HUES64 (cell line): ENCODE results near the gene RNF133. TPM values are rescaled to one million over a fixed set of nuclear protein-coding genes. Genes with fewer than 3 reads are reported as not detected.

ENCODE experiments used
- H3K27ac ChIP-seq: 2 replicates; pipeline ENCODE4 v1.7.0; 2013; ENCODE audit warnings: low read depth, low read length, inconsistent platforms
- H3K27me3 ChIP-seq: 2 replicates; pipeline ENCODE4 v1.6.1; 2013; ENCODE audit warnings: mild to moderate bottlenecking, low read length; ENCODE audit not compliant: insufficient read depth
- H3K36me3 ChIP-seq: 2 replicates; pipeline ENCODE4 v1.6.1; 2013; ENCODE audit warnings: mild to moderate bottlenecking, low read length; ENCODE audit not compliant: insufficient read depth
- H3K4me1 ChIP-seq: 2 replicates; pipeline ENCODE4 v1.6.1; 2013; ENCODE audit warnings: mild to moderate bottlenecking, low read length, moderate library complexity; ENCODE audit not compliant: insufficient read depth
- H3K4me3 ChIP-seq: 2 replicates; pipeline ENCODE4 v1.5.1; 2013; ENCODE audit warnings: mild to moderate bottlenecking, low read length, moderate library complexity
- H3K9ac ChIP-seq: 2 replicates; pipeline ENCODE4 v1.6.1; 2013; ENCODE audit warnings: mild to moderate bottlenecking, low read depth, low read length
- H3K9me3 ChIP-seq: 2 replicates; pipeline ENCODE4 v1.6.1; 2013; ENCODE audit warnings: low read depth, low read length; ENCODE audit not compliant: insufficient read depth
- WGBS: fragments of 150-250, 120-280 bp; methylation state at CpG from one replicate; pipeline ENCODE4 v1.1.7; 2013; ENCODE audit warnings: missing lambda C conversion rate; 5-methylcytosine and 5-hydroxymethylcytosine counted together
- polyA plus RNA-seq, 2 experiments: library from polyadenylated mRNA; stranded (reverse); fragments of 50-300 nt; gene quantifications; one replicate each; pipeline ENCODE4 v1.2.3, GENCODE V29; 2013

The RNF133 gene, protein sequence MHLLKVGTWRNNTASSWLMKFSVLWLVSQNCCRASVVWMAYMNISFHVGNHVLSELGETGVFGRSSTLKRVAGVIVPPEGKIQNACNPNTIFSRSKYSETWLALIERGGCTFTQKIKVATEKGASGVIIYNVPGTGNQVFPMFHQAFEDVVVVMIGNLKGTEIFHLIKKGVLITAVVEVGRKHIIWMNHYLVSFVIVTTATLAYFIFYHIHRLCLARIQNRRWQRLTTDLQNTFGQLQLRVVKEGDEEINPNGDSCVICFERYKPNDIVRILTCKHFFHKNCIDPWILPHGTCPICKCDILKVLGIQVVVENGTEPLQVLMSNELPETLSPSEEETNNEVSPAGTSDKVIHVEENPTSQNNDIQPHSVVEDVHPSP
- not detected for polyA plus RNA-seq (2013, experiment 1 of 2)
- not detected for polyA plus RNA-seq (2013, experiment 2 of 2)

DNA sequence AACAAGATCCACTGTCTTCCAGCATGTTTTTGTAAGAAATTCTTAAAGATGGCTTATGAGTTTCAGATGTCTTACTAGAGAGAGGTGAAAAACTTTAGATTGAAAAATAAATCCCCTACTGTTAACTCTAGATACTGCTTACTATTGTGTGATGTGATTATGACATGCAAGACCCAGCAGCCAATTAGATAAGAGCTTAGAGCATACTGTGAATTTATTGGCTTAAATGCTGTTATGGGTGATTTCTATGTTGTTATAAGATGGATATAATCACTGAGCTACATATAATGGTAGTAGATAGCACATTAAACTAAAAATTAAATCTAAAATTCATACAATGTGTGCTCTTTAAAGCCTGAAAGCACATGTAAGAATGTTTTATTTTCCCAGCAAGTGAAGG lies at the start of gene RNF133:
TSS of gene RNF133 (minus strand) at position 101 of the 400 bp plus-strand sequence. CDS start 199 bp downstream, outside the sequence.
- peaks cover 3% of the 10 kb centered on the region for H3K4me1 ChIP-seq
- no peaks in the 10 kb centered on the region for H3K9me3 ChIP-seq
- no peaks in the 10 kb centered on the region for H3K27me3 ChIP-seq
- H3K27ac ChIP-seq, result no peak within 1 kb of the TSS
- no peaks in the 10 kb centered on the region for H3K36me3 ChIP-seq
- H3K4me3 ChIP-seq, result no peak within 1 kb of the TSS
- no peak within 1 kb of the TSS for H3K9ac ChIP-seq

DNA sequence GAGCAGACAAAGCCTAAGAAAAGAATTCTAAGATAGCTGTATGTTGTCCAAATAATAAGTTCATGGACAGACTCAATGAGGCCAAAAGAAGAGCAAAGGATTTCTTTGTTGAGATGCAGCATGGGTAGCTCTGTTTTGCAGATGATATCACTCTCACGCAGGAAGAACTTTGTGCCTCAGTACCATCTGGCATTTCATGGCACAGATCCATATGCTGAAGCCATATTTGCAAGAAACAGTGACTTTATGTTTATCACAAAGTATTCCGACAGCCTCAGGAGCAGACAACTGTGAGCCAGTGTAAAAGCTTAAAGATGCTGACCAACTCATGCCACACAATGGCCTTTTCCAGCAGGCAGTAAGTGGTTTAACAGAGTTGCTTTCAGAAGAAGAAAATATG lies 49.3 kb upstream of the RNF133 start:
- 95% methylated on average over 2 of the region's 2 CpGs for WGBS
- Histone ChIP-seq H3K9ac (no peak overlapping the region), H3K9me3 (no peaks in the 10 kb centered on the region), H3K4me3 (no peak overlapping the region), H3K4me1 (peaks cover 69% of the 10 kb centered on the region), H3K36me3 (no peaks in the 10 kb centered on the region), H3K27ac (no peak overlapping the region), H3K27me3 (no peaks in the 10 kb centered on the region)

DNA sequence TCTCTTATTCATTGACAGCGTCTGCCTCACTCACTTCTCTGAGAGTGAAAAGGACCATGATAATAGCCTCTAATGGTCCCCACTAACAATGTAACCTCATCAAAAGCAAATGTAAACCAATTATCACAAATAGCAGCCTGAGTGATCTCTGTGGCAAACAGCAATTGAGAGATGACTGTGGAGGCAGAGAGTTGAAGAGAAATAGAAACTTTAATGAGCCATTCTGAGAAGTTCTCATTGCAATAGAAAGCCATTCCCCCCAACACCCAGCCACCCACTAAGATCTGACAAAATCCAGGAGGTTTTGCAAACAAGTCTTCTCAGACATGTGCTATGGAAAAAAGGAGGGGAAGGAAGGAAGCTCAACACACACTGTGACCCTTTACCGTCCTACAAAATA lies 48.0 kb upstream of the RNF133 start:
- no peaks in the 10 kb centered on the region for H3K27me3 ChIP-seq
- no peak overlapping the region for H3K4me3 ChIP-seq
- no peaks in the 10 kb centered on the region for H3K9me3 ChIP-seq
- H3K4me1 ChIP-seq, result peaks cover 78% of the 10 kb centered on the region
- H3K27ac ChIP-seq, result no peak overlapping the region
- no peak overlapping the region for H3K9ac ChIP-seq
- 55% methylated on average over 2 of the region's 2 CpGs for WGBS
- H3K36me3 ChIP-seq, result no peaks in the 10 kb centered on the region

DNA sequence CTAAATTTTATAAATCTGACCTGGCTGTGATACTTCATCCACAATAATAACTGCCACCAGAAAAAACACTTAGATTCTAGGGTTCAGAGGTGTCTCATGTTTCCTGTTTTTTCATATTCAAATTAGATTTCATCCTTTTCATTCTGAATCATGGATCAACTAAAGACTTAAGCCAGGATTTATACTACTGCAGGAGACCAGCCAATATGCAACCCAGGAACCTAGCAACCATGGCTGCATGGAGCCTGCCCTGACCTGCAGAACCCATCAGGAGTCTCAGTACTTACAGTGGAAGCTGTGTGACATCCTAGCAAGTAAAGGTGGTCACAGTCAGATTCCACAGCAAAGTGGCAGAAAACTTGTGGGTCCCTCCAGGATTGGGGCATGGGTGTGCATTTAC lies 44.3 kb upstream of the RNF133 start:
- H3K9me3 ChIP-seq, result no peaks in the 10 kb centered on the region
- no peaks in the 10 kb centered on the region for H3K27me3 ChIP-seq
- no peaks in the 10 kb centered on the region for H3K36me3 ChIP-seq

DNA sequence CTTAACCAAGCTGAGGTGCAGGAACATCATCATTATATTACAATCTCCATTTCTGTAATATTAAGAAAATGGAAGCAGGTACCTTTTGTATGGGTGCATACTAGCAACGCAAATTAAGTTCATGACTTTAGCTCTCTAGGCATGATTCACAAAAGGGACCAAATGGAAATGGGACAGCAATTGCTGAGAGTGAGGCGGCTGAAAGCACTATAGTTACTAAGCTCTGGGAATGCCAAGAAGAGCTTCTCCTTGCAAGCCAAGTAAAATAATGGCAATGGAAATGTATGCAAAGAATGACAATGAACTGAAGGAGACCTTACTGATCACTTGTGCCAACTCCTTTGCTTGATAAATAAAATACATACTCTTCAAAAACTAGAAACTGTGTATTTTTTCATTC lies 40.0 kb upstream of the RNF133 start:
- Histone ChIP-seq H3K27me3 (no peaks in the 10 kb centered on the region), H3K9me3 (no peaks in the 10 kb centered on the region), H3K36me3 (no peaks in the 10 kb centered on the region), H3K27ac (peak overlapping the region; percentile 53), H3K4me1 (peaks cover 69% of the 10 kb centered on the region), H3K4me3 (no peak overlapping the region), H3K9ac (no peak overlapping the region)
- WGBS, result 60% methylated on average over 2 of the region's 2 CpGs

More for the DNA sequence above, 44.3 kb upstream of the RNF133 start:
- Histone ChIP-seq H3K4me3 (no peak overlapping the region), H3K27ac (no peak overlapping the region), H3K4me1 (peaks cover 66% of the 10 kb centered on the region), H3K9ac (no peak overlapping the region)

DNA sequence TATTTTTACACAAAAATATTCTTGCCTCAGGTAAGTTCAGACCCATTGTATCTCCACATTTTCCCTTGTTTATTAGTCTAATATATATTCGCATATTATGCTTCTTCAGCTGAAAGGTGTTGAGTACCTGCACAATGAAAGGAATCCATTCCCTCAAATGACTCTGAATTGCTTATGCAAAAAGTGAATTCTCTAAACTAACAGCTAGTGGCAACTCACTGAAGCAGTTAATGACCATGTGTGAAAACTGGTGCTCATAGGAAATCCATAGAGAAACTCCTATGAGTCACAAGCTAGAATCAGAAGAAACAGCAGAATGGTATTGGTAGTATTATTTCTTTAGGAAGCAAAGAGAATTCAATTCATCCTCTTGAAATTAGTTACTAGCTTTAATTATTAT lies 37.3 kb upstream of the RNF133 start:
- peak overlapping the region; percentile 9; the same call in 1 of the 2 replicates for H3K4me3 ChIP-seq
- H3K27me3 ChIP-seq, result no peaks in the 10 kb centered on the region
- H3K4me1 ChIP-seq, result peaks cover 56% of the 10 kb centered on the region
- 75% methylated on average over 1 of the region's 1 CpG for WGBS
- H3K36me3 ChIP-seq, result no peaks in the 10 kb centered on the region
- peak overlapping the region; percentile 74 for H3K27ac ChIP-seq
- H3K9ac ChIP-seq, result no peak overlapping the region
- no peaks in the 10 kb centered on the region for H3K9me3 ChIP-seq

DNA sequence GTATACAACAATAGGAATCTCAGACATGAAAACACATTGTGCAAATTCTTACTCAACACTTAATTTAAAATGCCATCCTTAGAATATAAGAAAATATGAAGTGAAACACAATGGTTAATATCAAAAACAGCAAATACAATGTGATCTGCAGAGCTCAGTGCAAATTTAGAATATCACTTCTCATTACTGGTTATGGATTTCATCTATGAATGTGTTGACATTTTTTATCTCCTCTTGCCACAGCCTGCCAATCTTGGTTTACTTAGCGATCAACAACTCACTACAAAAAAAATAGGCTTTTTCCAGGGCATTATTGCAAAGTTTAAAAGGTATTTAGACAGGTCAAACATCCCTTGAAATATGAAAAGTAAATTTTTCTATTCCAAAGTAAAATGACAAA lies 28.8 kb upstream of the RNF133 start:
- no peaks in the 10 kb centered on the region for H3K27me3 ChIP-seq
- no peak overlapping the region for H3K4me3 ChIP-seq
- H3K9ac ChIP-seq, result no peak overlapping the region
- no peaks in the 10 kb centered on the region for H3K9me3 ChIP-seq
- WGBS, result 60% methylated on average over 1 of the region's 1 CpG
- peaks cover 7% of the 10 kb centered on the region; the same call in 1 of the 2 replicates for H3K4me1 ChIP-seq
- H3K27ac ChIP-seq, result no peak overlapping the region
- H3K36me3 ChIP-seq, result no peaks in the 10 kb centered on the region

DNA sequence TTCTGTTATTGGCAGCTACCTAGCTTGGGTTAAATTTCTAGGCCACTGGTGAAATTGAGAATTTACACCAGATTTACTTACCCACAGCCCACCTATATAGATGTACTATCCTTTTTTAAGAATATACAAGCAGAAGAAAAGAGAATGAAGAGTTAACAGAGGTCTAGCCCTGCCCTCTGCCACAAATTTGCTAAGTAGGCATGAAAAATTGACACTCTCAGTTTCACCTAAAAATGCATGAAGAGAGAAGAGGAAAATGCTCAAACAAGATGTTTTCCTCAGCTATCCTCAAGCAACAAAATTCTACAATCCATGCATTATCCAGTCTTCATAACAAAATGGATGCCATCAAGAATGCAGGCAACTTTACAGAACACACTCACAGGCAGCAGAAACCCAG lies 28.4 kb upstream of the RNF133 start:
- no peak overlapping the region for H3K27ac ChIP-seq
- no peaks in the 10 kb centered on the region for H3K36me3 ChIP-seq
- no peak overlapping the region for H3K4me3 ChIP-seq
- no peaks in the 10 kb centered on the region for H3K9me3 ChIP-seq
- H3K4me1 ChIP-seq, result peaks cover 7% of the 10 kb centered on the region; the same call in 1 of the 2 replicates
- H3K9ac ChIP-seq, result no peak overlapping the region
- H3K27me3 ChIP-seq, result no peaks in the 10 kb centered on the region

DNA sequence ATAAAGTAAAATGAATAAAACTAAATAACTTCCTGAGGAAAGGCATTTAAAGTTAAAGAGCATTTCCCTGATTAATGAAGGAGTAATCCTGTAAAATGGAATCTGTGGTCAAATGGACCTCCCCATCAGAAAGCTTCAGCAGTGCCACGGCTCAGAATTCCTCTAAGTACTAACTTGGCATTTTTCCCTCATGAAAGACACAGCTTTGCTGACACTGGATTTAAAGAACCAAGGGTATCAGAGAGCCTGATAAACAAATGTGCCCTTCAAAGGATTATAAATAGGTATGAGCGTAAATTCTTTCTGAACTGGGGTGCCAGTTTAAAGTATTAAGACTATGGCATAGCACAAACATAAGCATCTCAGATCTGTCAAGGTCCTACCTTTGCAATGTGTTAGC lies 28.0 kb upstream of the RNF133 start:
- H3K9ac ChIP-seq, result no peak overlapping the region
- H3K27me3 ChIP-seq, result no peaks in the 10 kb centered on the region
- no peak overlapping the region for H3K4me3 ChIP-seq
- no peaks in the 10 kb centered on the region for H3K9me3 ChIP-seq
- no peak overlapping the region for H3K27ac ChIP-seq
- WGBS, result 93% methylated on average over 2 of the region's 2 CpGs
- no peaks in the 10 kb centered on the region for H3K36me3 ChIP-seq
- peaks cover 7% of the 10 kb centered on the region; the same call in 1 of the 2 replicates for H3K4me1 ChIP-seq

DNA sequence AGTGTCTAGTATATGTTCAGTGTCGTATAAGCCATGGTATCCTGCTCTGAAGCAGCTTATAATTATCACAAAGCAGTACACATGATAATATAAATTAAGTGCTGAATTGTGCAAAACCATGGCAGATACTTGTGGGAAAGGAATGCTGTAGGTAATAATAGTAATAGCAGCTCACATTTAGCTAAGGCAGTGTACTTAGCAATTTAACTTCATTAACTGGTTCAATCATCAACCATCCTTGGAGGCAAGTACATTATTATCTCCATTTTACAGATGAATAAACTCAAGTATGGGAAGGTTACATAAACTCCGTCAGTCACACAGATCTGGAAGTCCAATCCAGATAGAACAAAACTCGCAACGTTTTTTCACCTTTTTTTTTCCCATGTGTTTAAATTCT lies 25.4 kb upstream of the RNF133 start:
- 94% methylated on average over 3 of the region's 4 CpGs for WGBS
- Histone ChIP-seq H3K9ac (no peak overlapping the region), H3K4me3 (no peak overlapping the region)

DNA sequence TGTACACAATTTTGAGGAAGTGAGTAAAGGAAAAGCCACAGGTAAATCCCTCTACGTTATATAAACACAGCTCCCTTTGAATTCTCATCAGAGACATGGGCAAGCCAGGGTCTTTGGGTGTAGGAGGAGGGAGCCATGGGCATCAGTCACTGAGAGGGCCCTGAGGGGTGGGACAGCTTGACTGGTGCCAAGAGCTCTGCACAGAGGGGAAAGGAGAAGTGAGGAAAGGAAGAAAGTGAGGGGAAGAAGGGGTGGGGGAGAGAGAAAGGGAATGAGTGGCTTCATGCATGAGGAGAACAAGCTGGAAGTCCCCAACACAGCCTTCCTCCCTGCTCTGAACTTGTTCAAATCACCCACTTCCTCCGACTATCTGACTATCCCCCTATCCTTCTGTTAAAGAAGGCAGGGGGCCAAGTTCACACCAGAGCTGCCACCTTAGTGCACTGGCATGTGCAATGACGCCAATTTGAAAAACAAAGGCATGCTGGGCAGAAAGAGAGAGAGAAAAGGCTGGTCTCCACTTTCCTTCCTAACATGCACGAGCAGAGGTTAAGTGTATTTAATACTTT lies 20.2 kb upstream of the RNF133 start:
- Histone ChIP-seq H3K4me3 (no peak overlapping the region), H3K4me1 (peaks cover 13% of the 10 kb centered on the region), H3K9me3 (no peaks in the 10 kb centered on the region), H3K36me3 (no peaks in the 10 kb centered on the region), H3K27ac (no peak overlapping the region), H3K27me3 (no peaks in the 10 kb centered on the region), H3K9ac (no peak overlapping the region)
- WGBS, result 67% methylated on average over 2 of the region's 4 CpGs

More for the DNA sequence above, 25.4 kb upstream of the RNF133 start:
- H3K27me3 ChIP-seq, result no peaks in the 10 kb centered on the region
- no peaks in the 10 kb centered on the region for H3K36me3 ChIP-seq
- no peak overlapping the region for H3K27ac ChIP-seq
- no peaks in the 10 kb centered on the region for H3K9me3 ChIP-seq
- peaks cover 3% of the 10 kb centered on the region; the same call in 1 of the 2 replicates for H3K4me1 ChIP-seq
